ENCODE data around the gene TFPT. TPM values are rescaled to one million over a fixed set of nuclear protein-coding genes. Genes with fewer than 3 reads are reported as not detected.

The TFPT gene
- total RNA-seq, 6 donors from 2014 or later: 10.5 to 51.3 (median 26.2) TPM

GRCh38 chr19:54124393-54124792, 8.9 kb upstream of the TFPT start:
- DNase-seq: no peak
- WGBS, 2 donors: 90 to 94% methylated on average over 14 to 16 of the region's 19 CpGs
- peaks cover 52 to 97% (median 95%) of the 10 kb centered on the region in 4 donors for H3K36me3 ChIP-seq

GRCh38 chr19:54123682-54124081, 8.2 kb upstream of the TFPT start:
- Histone ChIP-seq H3K27ac (no peak overlapping the region), H3K9me3 (no peaks in the 10 kb centered on the region), H3K4me1 (no peaks in the 10 kb centered on the region), H3K27me3 (no peaks in the 10 kb centered on the region), H3K36me3 (peaks cover 47 to 93% (median 90%) of the 10 kb centered on the region in 4 donors), H3K4me3 (no peak overlapping the region)
- TF ChIP-seq POLR2A (IDR thresholded peaks at IDR 0.05) (no peak), EP300 (IDR thresholded peaks at IDR 0.05) (no peak), POLR2AphosphoS5 (IDR thresholded peaks at IDR 0.05) (no peak), CTCF (IDR thresholded peaks at IDR 0.05) (no peak)
- ATAC-seq (ENCODE audit: low FRiP score in 2 of 2): no peak
- WGBS, 2 donors: 97 to 100% methylated on average over 4 to 17 of the region's 17 CpGs
- DNase-seq: no peak

More at GRCh38 chr19:54124393-54124792, 8.9 kb upstream of the TFPT start:
- TF ChIP-seq POLR2AphosphoS5 (IDR thresholded peaks at IDR 0.05): no peak
- TF ChIP-seq EP300 (IDR thresholded peaks at IDR 0.05): no peak
- ATAC-seq (ENCODE audit: low FRiP score in 2 of 2): no peak
- no peak overlapping the region for H3K27ac ChIP-seq
- no peak overlapping the region for H3K4me3 ChIP-seq
- H3K9me3 ChIP-seq: no peaks in the 10 kb centered on the region
- H3K4me1 ChIP-seq: no peaks in the 10 kb centered on the region
- no peaks in the 10 kb centered on the region for H3K27me3 ChIP-seq

GRCh38 chr19:54121259-54121658, 5.8 kb upstream of the TFPT start:
- H3K4me3 ChIP-seq: no peak overlapping the region
- no peak overlapping the region for H3K27ac ChIP-seq
- TF ChIP-seq POLR2AphosphoS5 (IDR thresholded peaks at IDR 0.05): no peak
- TF ChIP-seq CTCF (IDR thresholded peaks at IDR 0.05): no peak
- no peak for TF ChIP-seq EP300 (IDR thresholded peaks at IDR 0.05)
- TF ChIP-seq POLR2A (IDR thresholded peaks at IDR 0.05): no peak
- DNase-seq: no peak
- no peaks in the 10 kb centered on the region for H3K9me3 ChIP-seq
- peaks cover 8 to 11% (median 10%) of the 10 kb centered on the region in 4 donors for H3K4me1 ChIP-seq
- 94 to 97% methylated on average over 10 of the region's 10 CpGs for WGBS, 2 donors
- H3K27me3 ChIP-seq: no peaks in the 10 kb centered on the region
- ATAC-seq (ENCODE audit: low FRiP score in 2 of 2): no peak
- H3K36me3 ChIP-seq: peaks cover 34 to 76% (median 70%) of the 10 kb centered on the region in 4 donors

- ATAC-seq (ENCODE audit: low FRiP score in 2 of 2) (peak; percentile 35 to 60), DNase-seq (peak; percentile 72 to 85)
- 20 to 26% methylated on average over 24 to 28 of the region's 28 CpGs for WGBS, 2 donors
- H3K27me3 ChIP-seq: no peaks in the 10 kb centered on the region
- peaks cover 10 to 31% (median 20%) of the 10 kb centered on the region in 4 donors for H3K36me3 ChIP-seq
- H3K27ac ChIP-seq: peak overlapping the region in 3 of 4 donors; percentile 89 to 96 (median 90)
- TF ChIP-seq POLR2A (IDR thresholded peaks at IDR 0.05) (no peak), CTCF (IDR thresholded peaks at IDR 0.05) (no peak), EP300 (IDR thresholded peaks at IDR 0.05) (no peak), POLR2AphosphoS5 (IDR thresholded peaks at IDR 0.05) (no peak)
- no peaks in the 10 kb centered on the region for H3K9me3 ChIP-seq
- peaks cover 24 to 31% (median 25%) of the 10 kb centered on the region in 4 donors for H3K4me1 ChIP-seq
- H3K4me3 ChIP-seq: peak overlapping the region; percentile 75 to 99 (median 87)
Observed at GRCh38 chr19:54114340-54115108, 933 bp downstream of the TFPT start.

GRCh38 chr19:54109651-54110050, 5.8 kb downstream of the TFPT start:
- 77 to 83% methylated on average over 6 of the region's 6 CpGs for WGBS, 2 donors
- Histone ChIP-seq H3K36me3 (peaks cover 30 to 59% (median 54%) of the 10 kb centered on the region in 4 donors), H3K9me3 (no peaks in the 10 kb centered on the region), H3K4me1 (peaks cover 9 to 11% (median 10%) of the 10 kb centered on the region in 4 donors), H3K27me3 (no peaks in the 10 kb centered on the region), H3K4me3 (no peak overlapping the region), H3K27ac (no peak overlapping the region)
- DNase-seq (no peak), ATAC-seq (ENCODE audit: low FRiP score in 2 of 2) (no peak)
- TF ChIP-seq POLR2AphosphoS5 (IDR thresholded peaks at IDR 0.05) (no peak), CTCF (IDR thresholded peaks at IDR 0.05) (no peak), POLR2A (IDR thresholded peaks at IDR 0.05) (no peak), EP300 (IDR thresholded peaks at IDR 0.05) (no peak)

All from upper lobe of left lung (tissue), 6 donors.